Gastrocnemius medialis (tissue), 4 donors: Measurements from ENCODE around the gene CARMIL1.

Experiments
- CTCF ChIP-seq, 5 experiments: fragments of 450-650 bp in 3 of 5; fragments of 200-600 bp in 2 of 5; sonication (generic) in 2 of 5; IDR thresholded peaks in 4 of 5; conservative IDR thresholded peaks in 1 of 5; 1 replicate in 4 of 5; 2 replicates in 1 of 5; pipeline ENCODE4 v1.5.1; 2016 to 2019; ENCODE audit warnings: antibody characterized with exemption in 5 of 5, mild to moderate bottlenecking in 3 of 5, moderate library complexity in 3 of 5
- POLR2A ChIP-seq, 2 donors: fragments of 450-650 bp; IDR thresholded peaks; one replicate each; pipeline ENCODE4 v1.6.1; 2017; ENCODE audit warnings: antibody characterized with exemption in 2 of 2, mild to moderate bottlenecking in 2 of 2, moderate library complexity in 2 of 2

- no peak for TF ChIP-seq CTCF (IDR thresholded peaks at IDR 0.05 in 4 of 5, conservative IDR thresholded peaks at IDR 0.05 in 1 of 5)
- TF ChIP-seq POLR2A (IDR thresholded peaks at IDR 0.05) = no peak
Measured at GRCh38 chr6:25485821-25486534, 206.8 kb downstream of the CARMIL1 start.
